Pancreas (tissue), 10 donors: ENCODE measurements around the gene SLC44A1. TPM values are rescaled to one million over a fixed set of nuclear protein-coding genes. Genes with fewer than 3 reads are reported as not detected.

Experiments
- ATAC-seq, 4 donors: fragments of 200-7000 bp; cut with Tn5 transposase; one replicate each; pipeline versions ENCODE4 v1.8.0 to v1.9.1; 2020; ENCODE audit warnings: mild to moderate bottlenecking in 4 of 4, moderate library complexity in 4 of 4
- DNase-seq, 6 donors: peaks; one replicate each; pipeline ENCODE4 v3.0.0-alpha.2; 2020
- FAIRE-seq: peaks from 2 replicates; lab custom pipeline; 2012; peaks lifted over from hg19 to GRCh38; lab: Jason Lieb, UNC
- H3K27ac ChIP-seq, 4 donors: fragments of 200-600 bp; sonication (generic); 1 replicate in 3 of 4; 2 replicates in 1 of 4; pipeline versions ENCODE4 v1.5.0 to v1.8.0; 2020
- H3K27me3 ChIP-seq, 4 donors: fragments of 200-600 bp; one replicate each; pipeline ENCODE4 v1.8.0; 2021
- H3K36me3 ChIP-seq, 3 donors: fragments of 200-600 bp; sonication (generic) in 1 of 3; one replicate each; pipeline versions ENCODE4 v1.5.0 to v1.8.0; 2020 to 2021
- H3K4me1 ChIP-seq, 3 donors: fragments of 200-600 bp; one replicate each; pipeline ENCODE4 v1.8.0; 2021
- H3K4me3 ChIP-seq, 4 donors: fragments of 200-600 bp; sonication (generic) in 2 of 4; one replicate each; pipeline versions ENCODE4 v1.5.0 to v1.8.0; 2020 to 2021
- H3K9me3 ChIP-seq, 4 donors: fragments of 200-600 bp; one replicate each; pipeline ENCODE4 v1.8.0; 2021
- WGBS, 2 donors: extraction: QIAGEN DNeasy Blood & Tissue Kit; methylation state at CpG; one replicate each; pipeline ENCODE4 v1.1.7; 2013; 5-methylcytosine and 5-hydroxymethylcytosine counted together
- intact Hi-C, 3 donors: fragments of 100-400 bp; cut with DNase I; formaldehyde crosslinking; loops; one replicate each; pipeline versions ENCODE4 v1.11.1 to v1.14.2; 2022
- polyA plus RNA-seq, 2 donors: library from polyadenylated mRNA; stranded (reverse); fragments of 200-250 nt; gene quantifications; one replicate each; pipeline ENCODE4 v1.2.3, GENCODE V29; 2013
- total RNA-seq, 6 donors: library from RNA; stranded (reverse); fragmentation: NEBNext Ultra II Directional in 4 of 6; extraction: Animal tissue kit (Norgen Biotek cat#: 25700) in 4 of 6; gene quantifications; one replicate each; pipeline versions ENCODE4 v1.2.1 to v1.2.4, GENCODE V29; 2021 to 2023
- TF ChIP-seq, protein P1 (sequence below), 4 donors: fragments of 200-600 bp; sonication (generic) in 3 of 4; IDR thresholded peaks; one replicate each; pipeline versions ENCODE4 v1.5.0 to v1.8.0; 2021; ENCODE audit warnings: antibody characterized with exemption in 4 of 4
- donor health status: healthy with polysubstance abuse.
- donor health status: DM: no; HTN: no; CAD: no; lungs with moderate emphysema.
- donor health status: DM: no; HTN: no; CAD: no.
- donor health status: control.
- donor health status: control.
- donor health status: Bipolar disorder and iron deficiency.
- donor health status: DM: yes; HTN: yes; CAD: no.
- donor health status: DM: no; HTN: no; CAD: no.
- donor health status: DM: no; HTN: no; CAD: no.
- donor health status: DM: yes; HTN: yes; CAD: no.

Gene SLC44A1
- total and polyA plus RNA-seq, 8 donors, result 4.6 to 32.3 (median 19.3) TPM

- WGBS, 2 donors, result 49 to 60% methylated on average over 3 of the region's 3 CpGs
- no peak for DNase-seq
- H3K9me3 ChIP-seq, result no peaks in the 10 kb centered on the region
- ATAC-seq, result no peak
- intact Hi-C loops, result no loop called here
- no peaks in the 10 kb centered on the region for H3K36me3 ChIP-seq
- H3K4me3 ChIP-seq, result no peak overlapping the region
- peaks cover 4 to 20% (median 12%) of the 10 kb centered on the region in 3 donors for H3K4me1 ChIP-seq
- H3K27ac ChIP-seq, result no peak overlapping the region
- H3K27me3 ChIP-seq, result no peaks in the 10 kb centered on the region
- FAIRE-seq, result no peak
- TF ChIP-seq, protein P1, sequence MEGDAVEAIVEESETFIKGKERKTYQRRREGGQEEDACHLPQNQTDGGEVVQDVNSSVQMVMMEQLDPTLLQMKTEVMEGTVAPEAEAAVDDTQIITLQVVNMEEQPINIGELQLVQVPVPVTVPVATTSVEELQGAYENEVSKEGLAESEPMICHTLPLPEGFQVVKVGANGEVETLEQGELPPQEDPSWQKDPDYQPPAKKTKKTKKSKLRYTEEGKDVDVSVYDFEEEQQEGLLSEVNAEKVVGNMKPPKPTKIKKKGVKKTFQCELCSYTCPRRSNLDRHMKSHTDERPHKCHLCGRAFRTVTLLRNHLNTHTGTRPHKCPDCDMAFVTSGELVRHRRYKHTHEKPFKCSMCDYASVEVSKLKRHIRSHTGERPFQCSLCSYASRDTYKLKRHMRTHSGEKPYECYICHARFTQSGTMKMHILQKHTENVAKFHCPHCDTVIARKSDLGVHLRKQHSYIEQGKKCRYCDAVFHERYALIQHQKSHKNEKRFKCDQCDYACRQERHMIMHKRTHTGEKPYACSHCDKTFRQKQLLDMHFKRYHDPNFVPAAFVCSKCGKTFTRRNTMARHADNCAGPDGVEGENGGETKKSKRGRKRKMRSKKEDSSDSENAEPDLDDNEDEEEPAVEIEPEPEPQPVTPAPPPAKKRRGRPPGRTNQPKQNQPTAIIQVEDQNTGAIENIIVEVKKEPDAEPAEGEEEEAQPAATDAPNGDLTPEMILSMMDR (IDR thresholded peaks at IDR 0.05), result no peak
Measured at GRCh38 chr9:105435453-105435852, 191.0 kb downstream of the SLC44A1 start.

- WGBS, 2 donors, result 66 to 76% methylated on average over 4 of the region's 4 CpGs
- Histone ChIP-seq H3K9me3 (no peaks in the 10 kb centered on the region), H3K27ac (no peak overlapping the region), H3K4me3 (no peak overlapping the region), H3K36me3 (no peaks in the 10 kb centered on the region), H3K27me3 (no peaks in the 10 kb centered on the region), H3K4me1 (peaks cover 4 to 20% (median 12%) of the 10 kb centered on the region in 3 donors)
- intact Hi-C loops, result no loop called here
- no peak for ATAC-seq
- TF ChIP-seq, protein P1 (IDR thresholded peaks at IDR 0.05), result no peak
- DNase-seq, result no peak
- FAIRE-seq, result no peak
Measured at GRCh38 chr9:105436783-105437182, 192.3 kb downstream of the SLC44A1 start.

DNA sequence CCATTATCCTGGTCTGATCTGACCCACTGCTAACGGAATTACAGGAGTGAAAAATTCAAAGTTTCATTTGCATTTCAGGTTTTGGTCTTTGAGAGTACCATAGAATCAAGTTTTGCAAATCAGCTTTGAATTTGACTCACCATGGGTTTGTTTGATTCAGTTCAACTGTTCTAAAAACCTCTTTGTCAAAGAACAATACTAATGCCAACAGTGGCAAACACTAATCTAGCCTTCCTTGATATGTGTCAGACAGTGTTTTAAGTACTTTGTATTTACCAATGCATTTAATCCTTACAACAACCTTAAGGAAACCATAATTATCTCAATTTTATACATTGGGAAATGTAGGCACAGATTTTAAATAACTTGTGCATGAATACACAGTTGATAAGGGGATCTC, 193.3 kb downstream of the SLC44A1 start:
- Histone ChIP-seq H3K27me3 (no peaks in the 10 kb centered on the region), H3K9me3 (no peaks in the 10 kb centered on the region), H3K27ac (peak overlapping the region in 1 of 4 donors; percentile 62), H3K4me3 (no peak overlapping the region), H3K4me1 (peaks cover 3 to 14% (median 7%) of the 10 kb centered on the region in 3 donors), H3K36me3 (no peaks in the 10 kb centered on the region)
- ATAC-seq (peak in 3 of 4 donors; percentile 24 to 33 (median 26)), DNase-seq (no peak), FAIRE-seq (no peak)
- intact Hi-C loops, result no loop called here
- WGBS, 2 donors, result 78 to 86% methylated on average over 1 of the region's 1 CpG
- TF ChIP-seq, protein P1 (IDR thresholded peaks at IDR 0.05), result no peak

DNA sequence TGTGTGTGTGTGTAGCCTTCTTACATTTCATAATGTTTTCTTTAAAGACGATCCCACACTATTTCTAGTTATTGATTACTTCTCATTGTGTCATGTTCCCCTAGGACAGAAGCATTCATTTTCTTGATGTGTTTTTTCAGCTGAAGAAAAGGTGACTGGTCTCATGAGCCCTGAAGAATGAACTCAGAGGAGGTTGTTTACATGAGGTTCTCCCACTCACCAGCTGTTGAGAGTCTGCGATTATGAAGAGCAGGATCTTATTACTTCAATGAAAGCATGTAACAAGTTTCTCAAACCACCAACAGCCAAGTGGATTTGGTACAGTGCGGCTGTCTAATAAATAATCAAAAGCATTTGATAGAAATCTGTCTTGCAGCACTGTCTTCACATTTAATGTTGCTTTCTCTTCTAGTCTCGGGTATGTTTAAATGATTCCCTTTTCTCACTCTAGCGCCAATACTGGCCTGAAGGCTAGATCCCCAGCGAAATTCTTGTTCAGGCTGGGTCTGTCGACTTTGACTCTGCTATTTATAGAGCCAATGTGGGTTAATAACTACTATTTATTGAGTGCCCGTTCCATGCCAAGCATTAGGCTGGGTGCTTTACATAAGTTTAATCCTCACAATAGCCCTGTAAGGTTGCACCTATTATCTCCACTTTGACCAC, 193.8 kb downstream of the SLC44A1 start:
- H3K9me3 ChIP-seq, result no peaks in the 10 kb centered on the region
- FAIRE-seq, result no peak
- no peak overlapping the region for H3K4me3 ChIP-seq
- peaks cover 0 to 11% (median 7%) of the 10 kb centered on the region in 3 donors for H3K4me1 ChIP-seq
- WGBS, 2 donors, result 15 to 25% methylated on average over 8 of the region's 8 CpGs
- peak in 1 of 6 donors; percentile 15 for DNase-seq
- TF ChIP-seq, protein P1 (IDR thresholded peaks at IDR 0.05), result no peak
- intact Hi-C loops, result no loop called here
- H3K27me3 ChIP-seq, result no peaks in the 10 kb centered on the region
- ATAC-seq, result peak; percentile 71 to 82 (median 78)
- peak overlapping the region in 3 of 4 donors; percentile 28 to 62 (median 32) for H3K27ac ChIP-seq
- no peaks in the 10 kb centered on the region for H3K36me3 ChIP-seq

GRCh38 chr9:105439428-105439827, 195.0 kb downstream of the SLC44A1 start:
- Histone ChIP-seq H3K4me1 (peaks cover 0 to 11% (median 7%) of the 10 kb centered on the region in 3 donors), H3K4me3 (no peak overlapping the region), H3K27ac (no peak overlapping the region), H3K27me3 (no peaks in the 10 kb centered on the region), H3K9me3 (no peaks in the 10 kb centered on the region), H3K36me3 (no peaks in the 10 kb centered on the region)
- FAIRE-seq (no peak), ATAC-seq (peak in 1 of 4 donors; percentile 33), DNase-seq (no peak)
- intact Hi-C loops, result no loop called here
- TF ChIP-seq, protein P1 (IDR thresholded peaks at IDR 0.05), result no peak
